GM12873 (cell line): Measurements from ENCODE around the gene KIF3A.

Experiments used
- TF ChIP-seq, protein P1 (sequence below): IDR thresholded peaks from 2 replicates; pipeline ENCODE4 v1.5.1; 2012; ENCODE audit warnings: low read depth, mild to moderate bottlenecking, moderate library complexity, low read length, control low read depth; ENCODE audit not compliant: insufficient read depth; ENCODE audit errors: missing control alignments

The KIF3A gene

DNA sequence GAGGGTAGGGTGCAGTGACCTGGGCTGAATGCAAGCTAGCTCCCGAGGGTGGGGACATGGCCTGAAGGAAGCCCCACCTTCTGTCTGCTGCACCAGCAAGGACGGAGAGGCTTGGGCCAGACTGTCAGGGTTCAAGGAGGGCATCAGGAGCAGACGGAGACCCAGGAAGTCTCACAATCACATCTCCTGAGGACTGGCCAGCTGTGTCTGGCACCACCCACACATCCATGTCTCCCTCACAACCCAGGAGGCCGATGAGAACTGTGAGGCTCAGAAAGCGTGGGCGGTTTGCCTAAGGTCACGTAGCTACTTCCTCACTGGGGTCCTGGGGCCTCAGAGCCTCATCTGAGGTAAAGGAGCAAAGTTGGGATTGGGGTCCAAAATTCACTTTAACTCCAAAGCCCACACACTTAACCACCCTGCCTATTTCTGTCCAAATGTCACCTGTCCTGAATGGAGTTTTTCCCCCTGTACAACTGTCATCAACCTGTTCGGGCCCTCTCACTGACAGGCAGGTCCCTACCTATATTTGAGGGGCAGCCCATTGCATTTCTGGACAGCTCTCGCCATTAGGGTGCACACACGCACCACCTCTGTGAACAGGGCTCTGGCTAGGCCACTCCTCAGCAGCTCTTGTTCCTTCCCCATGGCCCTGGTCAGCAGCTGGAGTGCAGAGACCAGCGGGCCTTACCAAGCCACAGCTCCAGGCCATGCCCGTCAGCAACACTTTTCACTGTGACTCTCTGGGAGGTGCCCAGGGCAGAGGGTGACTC is 75.9 kb downstream of the KIF3A start:
- TF ChIP-seq, protein P1, sequence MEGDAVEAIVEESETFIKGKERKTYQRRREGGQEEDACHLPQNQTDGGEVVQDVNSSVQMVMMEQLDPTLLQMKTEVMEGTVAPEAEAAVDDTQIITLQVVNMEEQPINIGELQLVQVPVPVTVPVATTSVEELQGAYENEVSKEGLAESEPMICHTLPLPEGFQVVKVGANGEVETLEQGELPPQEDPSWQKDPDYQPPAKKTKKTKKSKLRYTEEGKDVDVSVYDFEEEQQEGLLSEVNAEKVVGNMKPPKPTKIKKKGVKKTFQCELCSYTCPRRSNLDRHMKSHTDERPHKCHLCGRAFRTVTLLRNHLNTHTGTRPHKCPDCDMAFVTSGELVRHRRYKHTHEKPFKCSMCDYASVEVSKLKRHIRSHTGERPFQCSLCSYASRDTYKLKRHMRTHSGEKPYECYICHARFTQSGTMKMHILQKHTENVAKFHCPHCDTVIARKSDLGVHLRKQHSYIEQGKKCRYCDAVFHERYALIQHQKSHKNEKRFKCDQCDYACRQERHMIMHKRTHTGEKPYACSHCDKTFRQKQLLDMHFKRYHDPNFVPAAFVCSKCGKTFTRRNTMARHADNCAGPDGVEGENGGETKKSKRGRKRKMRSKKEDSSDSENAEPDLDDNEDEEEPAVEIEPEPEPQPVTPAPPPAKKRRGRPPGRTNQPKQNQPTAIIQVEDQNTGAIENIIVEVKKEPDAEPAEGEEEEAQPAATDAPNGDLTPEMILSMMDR, result peak; percentile 2

DNA sequence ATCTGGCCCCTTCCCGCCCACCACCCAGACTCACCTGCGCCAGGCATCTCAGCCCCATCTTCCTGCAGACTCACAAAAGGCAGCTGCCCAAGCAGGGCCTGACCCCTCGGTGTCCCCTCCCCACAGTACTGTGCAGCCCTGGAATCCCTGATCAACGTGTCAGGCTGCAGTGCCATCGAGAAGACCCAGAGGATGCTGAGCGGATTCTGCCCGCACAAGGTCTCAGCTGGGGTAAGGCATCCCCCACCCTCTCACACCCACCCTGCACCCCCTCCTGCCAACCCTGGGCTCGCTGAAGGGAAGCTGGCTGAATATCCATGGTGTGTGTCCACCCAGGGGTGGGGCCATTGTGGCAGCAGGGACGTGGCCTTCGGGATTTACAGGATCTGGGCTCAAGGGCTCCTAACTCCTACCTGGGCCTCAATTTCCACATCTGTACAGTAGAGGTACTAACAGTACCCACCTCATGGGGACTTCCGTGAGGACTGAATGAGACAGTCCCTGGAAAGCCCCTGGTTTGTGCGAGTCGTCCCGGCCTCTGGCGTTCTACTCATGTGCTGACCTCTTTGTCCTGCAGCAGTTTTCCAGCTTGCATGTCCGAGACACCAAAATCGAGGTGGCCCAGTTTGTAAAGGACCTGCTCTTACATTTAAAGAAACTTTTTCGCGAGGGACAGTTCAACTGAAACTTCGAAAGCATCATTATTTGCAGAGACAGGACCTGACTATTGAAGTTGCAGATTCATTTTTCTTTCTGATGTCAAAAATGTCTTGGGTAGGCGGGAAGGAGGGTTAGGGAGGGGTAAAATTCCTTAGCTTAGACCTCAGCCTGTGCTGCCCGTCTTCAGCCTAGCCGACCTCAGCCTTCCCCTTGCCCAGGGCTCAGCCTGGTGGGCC is 77.5 kb downstream of the KIF3A start:
- TF ChIP-seq, protein P1, result no peak

DNA sequence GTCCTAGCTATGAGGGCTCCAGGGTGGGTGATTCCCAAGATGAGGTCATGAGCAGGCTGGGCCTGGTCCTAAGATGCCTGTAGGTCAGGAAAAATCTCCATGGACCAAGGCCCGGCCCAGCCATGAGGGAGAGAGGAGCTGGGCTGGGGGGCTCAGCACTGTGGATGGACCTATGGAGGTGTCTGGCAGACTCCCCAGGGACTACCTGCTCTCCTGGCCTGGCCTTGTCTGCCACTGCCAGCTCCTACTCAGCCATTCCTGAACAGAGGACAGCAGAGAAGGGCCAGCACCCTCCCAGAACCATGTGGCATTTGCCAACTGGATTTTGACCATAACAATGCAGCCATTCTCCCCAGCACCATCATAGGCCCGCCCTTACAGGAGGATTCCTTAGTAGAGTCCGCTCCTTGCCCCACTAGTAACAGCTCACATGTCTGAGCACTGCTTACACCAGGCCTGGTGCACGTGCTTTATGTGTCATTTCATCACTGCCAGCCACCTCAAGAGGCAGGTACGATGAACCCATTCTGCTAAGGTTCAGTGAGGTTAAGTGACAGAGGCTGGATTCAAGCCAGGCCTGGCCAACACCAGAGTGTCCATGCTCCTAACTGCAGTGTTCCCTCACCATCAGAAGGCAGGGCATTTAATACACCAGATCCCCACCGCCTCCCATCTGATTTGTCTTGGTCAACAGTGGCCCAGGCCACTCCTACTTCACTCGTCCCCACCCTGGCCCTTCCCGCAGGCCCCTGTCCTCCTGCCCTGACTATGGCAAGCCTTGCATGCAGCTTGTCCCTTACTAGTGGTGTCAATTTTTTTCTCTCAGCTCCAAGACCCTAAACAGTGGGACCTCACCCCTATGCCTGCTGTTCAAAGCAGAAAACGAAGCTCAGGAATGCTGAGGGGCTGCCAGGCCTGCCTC is 78.7 kb downstream of the KIF3A start:
- TF ChIP-seq, protein P1, result no peak

DNA sequence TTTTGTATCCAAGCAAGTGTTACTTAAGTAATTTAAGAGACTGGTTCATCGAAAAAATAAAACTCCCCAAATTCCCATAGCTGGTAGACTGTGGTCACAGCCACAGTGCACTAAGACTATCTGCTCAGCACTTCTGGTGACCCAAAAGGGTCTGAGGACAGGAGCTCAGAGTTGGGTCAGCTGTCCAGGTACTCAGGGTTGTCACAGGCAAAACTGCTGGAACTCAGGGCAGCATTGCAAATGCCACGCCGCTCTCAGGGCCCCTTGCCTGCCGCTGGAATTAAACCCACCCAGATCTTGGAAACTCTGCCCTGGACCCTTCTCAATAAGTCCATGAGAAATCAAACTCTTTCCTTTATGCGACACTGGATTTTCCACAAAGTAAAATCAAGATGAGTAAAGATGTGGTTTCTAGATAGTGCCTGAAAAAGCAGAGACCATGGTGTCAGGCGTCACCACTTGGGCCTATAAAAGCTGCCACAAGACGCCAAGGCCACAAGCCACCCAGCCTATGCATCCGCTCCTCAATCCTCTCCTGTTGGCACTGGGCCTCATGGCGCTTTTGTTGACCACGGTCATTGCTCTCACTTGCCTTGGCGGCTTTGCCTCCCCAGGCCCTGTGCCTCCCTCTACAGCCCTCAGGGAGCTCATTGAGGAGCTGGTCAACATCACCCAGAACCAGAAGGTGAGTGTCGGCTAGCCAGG is 79.5 kb downstream of the KIF3A start, which contains the start of gene IL13:
TSS of gene IL13 (plus strand) at position 498 of the 705 bp plus-strand sequence. CDS start at position 512, 14 bp downstream.
- TF ChIP-seq, protein P1, result no peak

DNA sequence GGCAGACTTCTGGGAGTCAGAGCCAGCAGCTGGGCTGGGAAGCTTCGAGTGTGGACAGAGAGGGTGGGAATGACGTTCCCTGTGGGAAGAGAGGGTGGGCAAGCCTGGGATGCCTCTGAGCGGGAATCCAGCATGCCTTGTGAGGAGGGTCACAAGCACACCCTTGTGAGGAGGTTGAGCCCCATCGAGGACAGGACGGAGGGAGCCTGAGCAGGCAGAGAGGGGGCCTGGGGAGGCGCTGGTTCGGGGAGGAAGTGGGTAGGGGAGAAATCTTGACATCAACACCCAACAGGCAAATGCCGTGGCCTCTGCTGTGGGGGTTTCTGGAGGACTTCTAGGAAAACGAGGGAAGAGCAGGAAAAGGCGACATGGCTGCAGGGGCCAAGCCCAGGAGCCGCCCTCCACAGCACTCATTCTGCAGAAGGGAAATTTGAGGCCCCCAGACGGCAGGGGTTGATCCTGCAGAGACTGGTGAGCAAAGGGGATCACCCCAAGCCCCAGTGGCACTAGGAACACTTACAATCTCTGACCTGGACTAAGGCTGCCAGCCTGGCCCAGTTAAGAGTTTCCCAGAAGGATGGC is 80.5 kb downstream of the KIF3A start:
- TF ChIP-seq, protein P1, result no peak
